HG03342 (cell line): ENCODE results near the gene JUNB.

Source experiments
- ATAC-seq: cut with Tn5 transposase; IDR thresholded peaks from one replicate; pipeline ENCODE4 v1.9.1; 2021; ENCODE audit warnings: mild to moderate bottlenecking, moderate library complexity; ENCODE audit not compliant: unreplicated experiment

The JUNB gene

DNA sequence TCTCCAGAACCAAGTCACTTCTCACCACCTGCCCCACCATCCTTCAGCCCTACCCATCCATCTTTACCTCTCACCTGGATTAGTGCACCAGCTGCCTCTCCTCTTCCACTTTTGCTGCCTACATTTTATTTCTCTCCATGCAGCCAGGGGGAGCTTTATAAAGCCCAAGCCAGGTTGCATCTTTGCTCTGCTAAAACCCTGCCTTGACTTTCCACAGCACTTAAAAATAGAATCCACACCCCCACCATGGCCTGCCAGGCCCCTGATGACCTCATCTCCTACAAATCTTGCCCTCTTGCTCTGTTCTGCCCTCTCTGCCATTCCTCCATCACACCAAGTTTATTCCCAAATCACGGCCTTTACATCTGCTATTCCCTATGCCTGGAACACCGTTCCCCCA, 17.7 kb upstream of the JUNB start:
- no peak for ATAC-seq

DNA sequence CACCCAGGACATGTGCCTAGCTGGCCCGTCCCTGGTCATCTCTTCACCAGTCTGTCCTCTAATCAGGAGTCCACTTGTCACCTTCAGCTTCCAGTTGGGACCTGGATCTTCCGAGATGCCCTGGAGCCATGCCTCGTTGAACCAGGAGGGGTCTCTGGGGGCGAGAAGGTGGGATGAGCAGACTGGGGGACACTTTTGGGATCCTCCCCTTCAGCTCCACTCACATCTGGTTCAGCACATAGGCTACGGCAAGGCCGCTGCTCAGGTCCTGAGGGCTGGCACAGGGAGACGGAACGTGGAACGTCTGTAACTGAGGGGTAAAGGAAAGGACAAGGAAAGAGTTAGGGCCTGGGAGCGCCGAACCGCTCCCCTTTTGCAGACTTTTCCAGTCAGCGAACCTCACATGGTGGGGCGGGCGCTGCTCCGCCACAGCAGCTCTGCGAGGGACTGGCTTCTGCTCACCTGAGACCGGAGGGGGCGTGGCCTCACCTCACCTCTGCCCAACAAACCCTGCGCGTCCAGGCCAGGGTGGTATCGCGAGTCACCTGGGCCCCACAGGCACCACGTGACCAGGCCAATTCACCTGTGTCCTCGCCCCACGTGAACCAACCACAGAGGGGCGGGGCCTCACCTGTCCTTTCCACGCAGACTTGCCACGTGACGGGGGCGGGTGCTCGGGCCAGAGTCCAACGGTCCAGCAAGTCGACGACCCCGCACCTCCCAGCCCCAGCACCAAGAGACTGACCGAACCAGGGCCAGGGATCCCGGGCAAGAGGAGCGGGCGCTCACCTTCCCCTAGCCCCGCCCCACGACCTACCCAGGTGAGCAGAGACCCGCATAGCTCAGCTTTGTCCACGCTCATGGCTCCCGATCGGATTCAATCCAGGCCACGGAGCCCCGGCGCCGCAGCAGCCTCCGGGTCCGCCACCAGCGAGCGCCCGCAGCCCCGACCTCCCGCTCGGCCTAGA, 16.4 kb upstream of the JUNB start, which contains the start of gene HOOK2:
TSS of gene HOOK2 (minus strand) at position 965 of the 968 bp plus-strand sequence. CDS start at position 862, 103 bp downstream.
- ATAC-seq: no peak

DNA sequence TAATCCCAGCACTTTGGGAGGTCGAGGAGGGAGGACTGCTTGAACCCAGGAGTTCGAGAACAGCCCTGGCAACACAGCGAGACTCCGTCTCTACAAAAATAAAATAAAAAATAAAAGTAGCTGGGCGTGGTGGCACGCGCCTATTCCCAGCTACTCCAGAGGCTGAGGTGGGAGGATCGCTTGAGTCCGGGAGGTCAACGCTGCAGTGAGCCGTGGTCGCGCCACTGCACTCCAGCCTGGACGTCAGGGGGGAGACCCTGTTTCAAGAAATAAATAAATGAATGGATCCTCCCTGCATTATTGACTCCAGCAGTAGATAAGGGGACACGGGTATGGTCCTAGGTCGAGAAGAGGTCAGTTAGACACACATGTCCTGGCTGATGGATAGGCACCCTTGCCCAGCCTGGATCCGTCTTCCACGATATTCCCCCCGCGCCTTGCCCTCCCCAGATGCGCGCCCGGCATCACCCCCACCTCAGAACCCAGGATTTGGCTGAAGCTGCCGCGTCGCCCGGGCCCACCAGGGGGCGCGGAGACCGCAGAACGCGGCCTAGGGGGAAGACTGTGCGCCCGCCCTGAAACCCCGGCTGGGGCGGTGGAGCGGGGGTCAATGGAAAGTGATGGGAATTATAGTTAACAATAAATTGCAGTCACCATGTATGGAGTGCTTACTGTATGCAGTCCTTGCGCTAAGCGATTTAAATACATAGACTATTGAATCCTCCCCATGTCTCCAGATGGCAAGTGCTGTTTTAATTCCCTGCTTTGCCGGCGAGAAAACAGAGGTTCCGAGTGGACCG, 13.9 kb upstream of the JUNB start:
- no peak for ATAC-seq

DNA sequence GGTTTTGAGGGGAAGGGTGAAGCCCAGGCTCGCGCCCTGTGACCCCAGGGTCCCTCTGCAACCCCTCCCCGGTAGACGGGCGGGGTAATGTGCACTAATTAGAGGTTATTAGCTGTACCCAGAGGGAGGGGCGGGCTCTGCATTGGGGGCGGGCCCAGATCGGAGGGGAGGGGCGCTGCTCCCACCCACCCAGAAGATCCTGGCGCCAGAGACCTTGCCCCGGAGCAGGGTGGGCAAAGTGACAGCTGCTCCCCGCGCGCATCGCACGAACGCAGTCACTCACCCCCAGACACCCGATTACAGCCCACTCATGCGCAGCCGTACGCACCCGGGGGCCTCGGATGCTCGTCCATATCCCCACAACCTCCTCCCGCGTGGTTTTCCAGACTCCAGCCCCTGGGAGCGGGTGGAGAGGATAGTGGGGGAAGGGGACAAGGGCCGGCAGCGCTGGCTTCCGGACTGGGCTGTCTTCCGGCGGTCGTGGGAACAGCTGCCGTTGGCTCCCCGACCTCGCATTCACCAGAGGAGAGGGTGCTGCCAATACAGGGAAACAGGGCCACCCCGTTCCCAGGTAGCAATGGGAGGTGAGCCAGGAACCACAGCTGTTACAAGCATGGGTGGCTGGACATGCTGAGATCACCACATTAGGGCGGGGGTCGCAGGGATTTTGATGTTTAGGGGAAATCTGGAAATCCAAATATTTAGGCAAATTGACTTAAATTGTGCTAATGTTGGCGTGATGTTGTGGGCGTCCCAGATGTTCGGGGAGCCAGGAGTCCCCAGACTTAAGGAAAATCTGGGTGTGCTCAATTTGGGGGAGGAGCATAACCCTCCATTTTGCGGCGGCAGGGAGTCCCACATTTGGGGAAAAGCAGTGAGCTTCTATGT, 13.0 kb upstream of the JUNB start:
- no peak for ATAC-seq

DNA sequence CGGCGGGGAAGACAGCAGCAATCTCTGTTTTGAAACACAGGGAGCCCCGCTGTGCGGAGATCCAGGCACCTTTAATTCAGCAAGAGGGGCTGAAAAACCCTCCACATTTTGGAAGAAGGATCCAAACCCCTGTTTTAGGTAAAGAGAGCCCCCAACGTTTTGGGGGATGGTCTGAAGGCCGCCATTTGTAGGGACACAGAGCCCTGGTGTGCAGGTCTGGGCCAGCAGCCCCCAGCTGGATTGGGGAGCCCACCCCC, 12.5 kb upstream of the JUNB start:
- ATAC-seq: no peak

DNA sequence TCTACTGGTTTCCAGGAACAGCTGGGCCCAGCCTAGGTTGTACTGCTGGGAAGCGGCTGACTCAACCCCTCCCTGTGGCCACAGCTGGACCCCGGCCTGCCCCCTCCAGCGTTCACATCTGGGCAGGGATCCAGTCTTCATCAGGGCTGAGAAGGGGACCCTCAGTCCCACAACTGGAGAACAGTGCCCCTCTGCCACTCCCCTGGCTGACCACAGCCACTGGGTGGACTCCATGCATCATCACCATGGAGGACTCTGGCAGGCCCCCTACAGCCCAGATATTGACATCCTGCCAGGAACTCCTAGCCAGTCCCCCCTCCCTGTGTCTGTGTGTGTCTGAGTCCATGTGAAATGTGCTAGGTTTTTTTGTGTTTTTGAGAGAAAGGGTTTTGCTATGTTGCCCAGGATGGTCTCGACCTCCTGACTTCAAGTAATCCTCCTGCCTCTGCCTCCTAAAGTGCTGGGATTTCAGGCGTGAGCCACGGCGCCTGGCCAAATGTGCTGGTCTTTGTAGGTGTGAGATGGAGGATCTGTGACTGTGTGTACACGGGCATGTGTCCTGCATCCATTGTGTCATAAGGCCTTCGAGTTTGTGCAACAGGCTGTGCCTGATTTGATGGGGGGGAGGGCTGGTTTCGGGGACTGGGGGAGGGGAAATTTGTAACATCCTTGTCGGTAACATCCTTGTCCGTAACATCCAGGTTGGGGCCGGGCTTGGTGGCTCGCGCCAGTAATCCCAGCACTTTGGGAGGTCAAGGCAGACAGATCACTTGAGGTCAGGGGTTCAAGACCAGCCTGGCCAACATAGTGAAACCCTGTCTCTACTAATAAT, 11.9 kb upstream of the JUNB start:
- no peak for ATAC-seq

DNA sequence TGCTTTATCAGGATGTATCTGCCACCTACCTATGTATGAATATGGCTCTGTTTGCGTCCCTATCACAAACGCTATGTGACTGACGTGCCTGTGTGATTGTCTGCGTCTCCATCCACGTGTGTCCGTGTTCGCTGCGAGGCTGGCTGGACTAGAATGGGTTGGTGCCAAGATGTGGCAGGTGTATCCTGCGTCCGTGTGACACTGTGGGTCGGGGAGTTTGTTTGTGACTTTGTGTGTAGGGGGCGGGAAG, 9.2 kb upstream of the JUNB start:
- ATAC-seq: peak; percentile 10

DNA sequence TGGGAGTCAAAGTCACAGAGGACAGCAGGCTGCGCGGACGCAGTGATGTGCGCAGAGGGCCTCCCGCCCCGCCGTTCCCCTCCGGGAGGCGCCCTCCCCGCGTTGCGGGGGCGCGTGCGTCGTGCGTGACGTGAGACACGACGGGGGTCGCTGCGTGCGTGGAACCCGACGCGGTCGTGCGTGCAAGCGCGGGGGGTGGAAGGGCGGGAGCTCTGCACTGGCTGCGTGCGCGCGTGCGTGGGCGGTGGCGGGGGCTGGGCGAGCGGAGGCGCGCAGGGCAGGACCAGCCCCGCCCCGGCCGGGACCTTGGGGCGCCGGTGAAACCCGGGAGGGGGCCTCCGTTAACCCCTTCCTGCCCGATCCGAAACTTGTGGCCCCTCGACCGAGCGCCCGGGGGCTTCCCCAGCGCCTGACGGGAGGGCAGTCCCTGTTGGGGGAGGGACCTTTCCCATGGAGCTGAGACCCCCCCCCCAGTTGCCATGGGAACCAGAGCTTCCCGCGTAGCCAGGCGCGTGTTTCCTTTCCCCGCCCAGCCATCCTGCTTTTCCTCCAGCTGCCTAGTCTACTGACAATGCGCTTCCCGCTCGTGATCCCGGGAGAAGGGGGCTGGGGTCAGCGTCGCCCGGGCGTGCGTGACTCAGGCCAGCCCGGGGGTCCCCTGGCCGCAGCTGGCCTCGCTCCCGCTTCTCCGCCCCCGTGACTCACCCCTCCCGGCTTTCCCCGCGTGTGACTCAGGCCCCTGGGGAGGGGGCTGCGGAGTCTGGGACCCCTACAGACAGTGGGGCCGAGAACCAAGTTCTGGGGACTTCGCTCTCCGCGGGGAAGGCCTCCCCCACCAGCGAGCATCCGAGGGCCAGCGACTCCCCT, 8.6 kb upstream of the JUNB start:
- peak; percentile 23 for ATAC-seq

DNA sequence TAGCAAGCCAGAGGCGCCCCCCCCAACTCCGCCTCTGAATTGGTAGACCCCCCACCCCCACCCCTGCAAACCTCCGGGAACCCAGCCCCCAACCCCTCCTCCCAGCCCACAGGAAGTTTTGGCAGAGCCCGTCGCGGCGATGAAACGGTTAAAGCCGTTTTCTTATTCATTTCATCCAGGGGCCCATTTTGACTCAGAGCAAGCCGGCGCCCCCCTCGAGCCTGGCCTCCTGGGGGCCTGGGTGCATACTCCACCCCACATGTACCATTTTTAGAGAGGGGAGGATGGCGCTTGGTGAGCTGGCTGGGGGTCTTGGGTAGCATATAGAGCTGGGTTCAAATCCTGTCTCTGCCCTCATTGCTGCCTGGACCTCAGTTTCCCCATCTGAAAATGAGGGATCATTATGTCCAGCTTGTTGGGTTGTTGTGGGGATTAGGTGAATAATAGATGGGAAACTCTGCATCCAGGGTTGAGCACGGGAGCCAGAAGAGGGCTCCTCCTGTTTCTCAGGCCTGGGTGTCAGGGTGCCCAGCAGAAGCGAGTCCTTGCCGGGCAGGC, 7.9 kb upstream of the JUNB start:
- ATAC-seq: no peak

DNA sequence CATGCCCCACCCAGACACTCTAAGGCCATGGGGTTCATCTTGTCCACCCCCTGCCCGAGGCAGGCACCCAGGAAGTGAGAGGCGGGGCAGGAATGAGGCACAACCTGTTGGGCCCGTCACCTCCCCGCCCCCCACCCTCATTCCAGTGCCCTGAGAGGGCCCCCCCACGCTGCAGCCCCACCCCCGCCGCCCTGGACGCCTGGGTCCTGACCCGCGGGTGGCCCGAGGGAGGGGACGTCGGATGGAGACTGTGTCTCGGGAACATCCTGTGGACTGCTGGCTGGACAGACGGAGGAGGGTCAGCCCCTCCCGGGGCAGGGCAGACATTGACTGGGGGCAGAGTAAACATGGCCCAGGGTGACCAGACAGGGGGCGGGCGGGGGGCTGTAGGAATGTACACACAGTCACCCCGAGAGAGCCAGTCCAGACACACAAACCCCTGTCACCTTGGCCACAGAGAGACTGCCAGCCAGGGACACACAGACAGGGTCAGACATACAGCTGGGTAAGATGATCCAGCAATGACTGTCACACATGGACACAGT, 7.4 kb upstream of the JUNB start:
- no peak for ATAC-seq

DNA sequence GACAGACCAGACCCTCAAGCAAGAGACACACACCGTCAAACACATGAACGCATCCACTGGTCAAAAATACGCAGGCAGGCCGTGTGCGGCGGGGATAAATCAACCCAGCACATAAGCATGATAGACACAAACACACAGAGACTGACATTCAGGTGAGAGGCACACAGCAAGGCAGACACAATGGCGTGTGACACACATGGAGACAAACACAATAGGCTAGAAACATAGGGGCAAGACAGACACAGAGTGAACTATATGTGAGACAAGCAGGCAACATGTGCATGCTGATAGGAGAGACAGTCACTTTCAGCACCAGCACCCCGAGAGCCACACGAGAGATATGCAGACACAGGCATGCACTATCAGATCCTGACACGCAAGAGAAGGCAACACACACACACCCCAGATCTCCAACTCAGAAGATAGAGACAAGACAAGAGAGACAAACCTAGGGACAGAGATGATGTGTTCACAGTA, 6.9 kb upstream of the JUNB start:
- no peak for ATAC-seq

DNA sequence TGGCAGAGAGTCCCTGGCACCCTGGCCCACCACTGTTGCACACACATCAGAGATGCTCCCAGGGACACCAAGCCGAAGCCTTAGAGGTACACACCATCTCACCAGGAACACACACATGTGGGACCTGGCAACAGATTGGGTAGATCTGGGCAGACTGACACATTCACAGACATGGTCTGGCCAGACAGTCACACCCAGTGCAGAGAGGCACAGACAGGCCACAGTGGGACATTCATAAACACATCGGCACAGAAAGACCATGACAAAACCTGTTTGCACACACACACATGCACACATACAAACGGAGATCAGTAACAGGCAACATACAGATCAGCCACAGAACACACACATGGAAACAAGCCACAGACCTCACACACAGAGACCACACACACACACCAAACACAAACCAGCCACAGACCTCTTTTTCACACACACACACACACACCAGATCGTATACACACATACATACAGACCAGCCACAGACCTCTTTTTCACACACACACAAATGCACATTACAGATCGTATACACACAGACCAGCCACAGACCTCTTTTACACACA, 6.3 kb upstream of the JUNB start:
- ATAC-seq: no peak

DNA sequence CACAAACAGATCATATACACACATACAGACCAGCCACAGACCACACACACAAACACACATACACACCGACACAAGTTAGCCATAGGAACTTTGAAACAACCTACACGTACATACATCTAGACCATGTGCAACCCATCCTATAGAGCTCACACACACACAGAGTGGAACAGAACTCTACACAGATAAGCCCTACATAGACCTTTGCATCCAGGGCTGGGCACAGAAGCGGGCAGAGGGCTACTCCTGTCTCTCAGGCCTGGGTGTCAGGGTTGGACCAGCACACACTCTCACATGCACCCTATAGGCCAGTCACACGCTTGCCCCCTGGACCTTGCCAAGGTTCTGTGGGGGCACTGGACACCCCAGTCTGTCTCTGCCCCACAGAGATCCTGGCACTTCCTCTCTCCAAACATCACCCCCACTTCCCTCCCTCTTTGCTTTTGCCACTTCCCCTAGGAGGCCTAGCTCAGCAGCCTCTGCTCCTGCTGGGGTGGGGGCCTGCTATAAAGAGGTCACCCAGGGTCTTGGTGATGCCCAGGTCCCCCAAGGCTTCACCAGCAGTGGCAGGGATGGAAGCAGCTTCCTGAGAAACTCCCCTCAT, 5.8 kb upstream of the JUNB start:
- no peak for ATAC-seq

DNA sequence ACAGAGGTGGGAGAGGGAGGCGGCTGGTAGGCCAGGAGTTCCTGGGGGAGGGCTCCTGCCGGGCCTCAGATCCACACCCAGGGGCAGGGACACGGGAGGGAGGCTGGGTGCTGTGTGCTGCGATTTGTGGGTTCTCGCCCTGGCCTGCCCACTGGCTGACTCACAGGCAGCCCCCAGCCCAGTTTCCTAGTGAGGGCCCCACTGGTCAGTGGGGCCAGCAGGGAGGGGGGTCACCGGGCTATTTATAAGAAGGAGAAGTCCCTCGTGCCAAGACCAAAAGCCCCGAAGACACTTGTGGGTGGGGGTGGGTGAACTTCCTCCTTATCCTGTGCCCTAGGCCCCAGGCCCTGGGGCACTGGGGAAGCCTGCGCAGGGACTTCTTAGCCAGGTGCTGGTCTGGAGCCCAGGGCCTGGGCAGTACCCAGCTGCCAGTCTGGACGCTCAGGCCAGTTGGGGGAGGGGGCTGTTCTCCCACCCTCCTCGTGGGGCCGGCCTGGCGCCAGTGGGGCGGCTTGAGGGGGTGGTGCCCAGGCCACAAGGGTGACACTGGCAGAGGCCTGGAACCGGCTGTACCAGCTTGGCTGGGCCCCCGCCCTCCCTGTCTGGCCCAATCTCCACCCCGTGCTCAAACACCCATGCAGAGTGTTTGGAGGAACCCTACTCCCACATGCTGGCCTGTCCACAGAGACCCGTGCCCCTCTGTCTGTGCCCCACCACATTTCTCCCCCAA, 5.0 kb upstream of the JUNB start:
- no peak for ATAC-seq

DNA sequence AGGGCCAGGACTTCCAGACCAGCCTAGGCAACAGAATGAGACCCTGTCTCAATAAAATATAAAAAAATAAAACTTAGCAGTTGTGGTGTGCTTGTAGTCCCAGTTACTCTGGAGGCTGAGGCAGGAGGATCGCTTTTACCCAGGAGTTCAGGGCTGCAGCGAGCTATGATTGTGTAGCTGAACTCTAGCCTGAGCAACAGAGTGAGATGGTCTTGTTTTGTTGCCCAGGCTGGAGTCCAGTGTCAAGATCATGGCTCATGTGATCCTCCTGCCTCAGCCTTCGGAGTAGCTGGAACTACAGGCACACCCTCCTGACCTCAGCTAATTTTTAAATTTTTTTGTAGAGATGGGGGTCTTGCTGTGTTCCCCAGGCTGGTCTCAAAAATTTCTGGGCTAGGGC, 4.3 kb upstream of the JUNB start:
- no peak for ATAC-seq

DNA sequence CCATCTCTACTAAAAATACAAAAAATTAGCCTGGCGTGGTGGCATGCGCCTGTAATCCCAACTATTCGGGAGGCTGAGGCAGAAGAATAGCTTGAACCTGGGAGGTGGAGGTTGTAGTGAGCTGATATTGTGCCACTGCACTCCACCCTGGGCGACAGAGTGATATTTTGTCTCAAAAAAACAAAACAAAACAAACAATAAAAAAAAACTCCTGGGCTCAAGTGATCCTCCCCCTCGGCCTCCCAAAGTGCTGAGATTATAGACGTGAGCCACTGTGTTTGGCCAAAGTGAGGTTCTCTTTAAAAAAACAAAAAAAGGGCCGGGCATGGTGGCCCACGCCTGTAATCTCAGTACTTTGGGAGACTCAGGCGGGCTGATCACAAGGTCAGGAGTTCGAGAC, 3.8 kb upstream of the JUNB start:
- ATAC-seq: no peak

DNA sequence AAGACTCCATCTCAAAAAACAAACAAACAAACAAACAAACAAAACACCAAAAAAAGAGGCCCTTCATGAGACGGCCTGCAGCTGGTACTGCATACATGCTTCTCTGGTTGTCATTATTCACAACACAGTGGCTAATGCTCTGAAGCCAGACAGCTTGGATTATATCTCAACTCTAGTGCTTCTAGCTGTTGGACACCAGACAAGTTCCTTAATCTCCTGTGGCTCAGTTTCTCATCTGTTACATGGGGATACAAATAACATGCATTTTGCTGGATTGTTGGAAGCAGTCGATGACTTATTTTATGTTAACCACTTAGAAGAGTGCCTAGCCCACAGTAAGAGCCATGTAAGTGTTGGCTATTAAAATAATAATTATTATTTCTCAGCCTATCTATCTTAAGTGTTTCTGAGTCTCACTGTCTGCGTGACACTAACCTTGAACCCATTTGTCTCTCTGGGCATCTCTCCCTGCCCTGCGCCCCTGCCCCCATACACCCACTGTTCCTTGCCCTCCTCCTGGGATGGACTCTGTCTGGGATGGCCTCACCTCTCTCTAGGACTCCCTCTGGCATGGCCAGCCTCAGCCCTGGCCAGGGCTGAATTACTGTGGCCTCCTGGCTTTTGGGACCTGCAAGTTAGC, 3.1 kb upstream of the JUNB start:
- ATAC-seq: no peak
